Thoracic aorta (tissue), 2 donors: ENCODE results near the gene ATP8B1. TPM values are rescaled to one million over a fixed set of nuclear protein-coding genes. Genes with fewer than 3 reads are reported as not detected.

Experiments used
- ATAC-seq: fragments of 150-250 bp; one replicate; pipeline ENCODE4 v1.8.0; 2017; ENCODE audit warnings: low read depth; ENCODE audit not compliant: insufficient number of reproducible peaks, low FRiP score
- DNase-seq: peaks from one replicate; pipeline ENCODE4 v3.0.0-alpha.2; 2020; ENCODE audit warnings: low spot score
- H3K27ac ChIP-seq, 2 donors: fragments of 200-600 bp; sonication (generic); 1 replicate in 1 of 2; 2 replicates in 1 of 2; pipeline ENCODE4 v1.5.1; 2016; ENCODE audit warnings: mild to moderate bottlenecking in 2 of 2, moderate library complexity in 2 of 2
- H3K27me3 ChIP-seq: fragments of 200-600 bp; sonication (generic); replicated peaks from 2 replicates; pipeline ENCODE4 v1.6.0; 2016; ENCODE audit warnings: mild to moderate bottlenecking; ENCODE audit not compliant: insufficient read depth
- H3K36me3 ChIP-seq: fragments of 200-600 bp; sonication (generic); one replicate; pipeline ENCODE4 v1.5.1; 2016
- H3K4me1 ChIP-seq, 2 donors: fragments of 200-600 bp; sonication (generic); 1 replicate in 1 of 2; 2 replicates in 1 of 2; pipeline versions ENCODE4 v1.5.1 to v1.6.0; 2016; ENCODE audit warnings: low read depth in 2 of 2, mild to moderate bottlenecking in 1 of 2; ENCODE audit not compliant: control insufficient read depth in 1 of 2
- H3K4me3 ChIP-seq: fragments of 200-600 bp; sonication (generic); 2 replicates; pipeline ENCODE4 v1.5.1; 2016; ENCODE audit warnings: mild to moderate bottlenecking
- H3K9me3 ChIP-seq: fragments of 200-600 bp; sonication (generic); 2 replicates; pipeline ENCODE4 v1.5.1; 2016
- CTCF ChIP-seq: fragments of 200-600 bp; sonication (generic); IDR thresholded peaks from one replicate; pipeline ENCODE4 v1.5.1; 2019; ENCODE audit warnings: antibody characterized with exemption
- total RNA-seq, 2 donors: library from RNA; depleted of rRNA; stranded (reverse); fragments of >200 nt; gene quantifications; one replicate each; pipeline versions ENCODE4 v1.1.0 to v1.2.3, GENCODE V29; 2016

The ATP8B1 gene
- total RNA-seq, 2 donors from 2014 or later: 68.7 to 111 TPM

DNA sequence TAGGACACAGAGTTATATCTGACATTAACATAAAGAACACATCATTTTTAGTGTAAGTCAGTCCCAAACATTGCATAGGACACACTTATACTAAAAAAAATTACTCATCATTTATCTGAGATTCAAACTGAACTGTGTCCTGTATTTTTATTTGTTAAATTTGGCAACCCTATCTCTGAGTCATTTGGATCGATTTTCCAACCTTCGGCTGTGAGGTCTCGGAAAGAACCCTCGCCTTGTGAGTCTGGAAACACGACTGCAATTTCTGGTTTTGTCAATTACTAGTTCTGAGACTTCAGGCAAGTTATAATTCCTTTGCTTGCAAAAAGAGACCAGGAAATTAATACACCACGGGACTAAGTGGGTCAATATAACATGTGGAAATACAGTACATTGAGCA, 14.0 kb downstream of the ATP8B1 start:
- H3K4me3 ChIP-seq: peak overlapping the region; percentile 49
- TF ChIP-seq CTCF: no peak
- H3K27ac ChIP-seq: peak overlapping the region; percentile 87
- no peak for DNase-seq
- H3K27me3 ChIP-seq: no peaks in the 10 kb centered on the region
- H3K36me3 ChIP-seq: no peaks in the 10 kb centered on the region
- no peaks in the 10 kb centered on the region for H3K9me3 ChIP-seq
- no peak for ATAC-seq
- H3K4me1 ChIP-seq: peaks cover 51 to 99% of the 10 kb centered on the region in 2 donors

DNA sequence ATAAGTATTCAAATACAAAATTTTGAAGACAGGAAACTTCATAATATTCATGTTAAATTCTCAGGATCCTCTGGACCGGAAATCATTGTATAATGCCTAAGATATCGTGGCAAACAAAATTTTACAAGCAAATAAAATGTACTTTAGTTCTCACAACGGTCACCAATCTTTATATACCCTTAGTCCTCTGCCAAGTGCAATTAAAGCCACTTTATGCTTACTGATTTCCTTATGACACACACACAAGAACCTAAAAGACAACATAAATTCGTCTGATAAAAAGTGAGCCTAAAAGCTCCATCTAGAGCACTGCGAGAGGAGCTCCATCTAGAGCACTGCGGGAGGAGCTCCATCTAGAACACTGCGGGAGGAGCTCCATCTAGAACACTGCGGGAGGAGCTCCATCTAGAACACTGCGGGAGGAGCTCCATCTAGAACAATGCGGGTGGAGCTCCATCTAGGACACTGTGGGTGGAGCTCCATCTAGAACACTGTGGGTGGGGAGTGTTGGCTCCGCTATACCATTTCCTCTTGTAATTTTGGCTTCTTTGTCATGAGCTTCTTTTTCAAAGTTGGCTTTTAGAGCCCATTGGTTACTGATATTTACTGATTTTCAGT, 15.9 kb downstream of the ATP8B1 start:
- no peaks in the 10 kb centered on the region for H3K9me3 ChIP-seq
- peaks cover 51 to 95% of the 10 kb centered on the region in 2 donors for H3K4me1 ChIP-seq
- ATAC-seq (no peak), DNase-seq (no peak)
- H3K4me3 ChIP-seq: no peak overlapping the region
- no peak for TF ChIP-seq CTCF
- H3K27ac ChIP-seq: peak overlapping the region; percentile 87
- H3K36me3 ChIP-seq: no peaks in the 10 kb centered on the region
- H3K27me3 ChIP-seq: no peaks in the 10 kb centered on the region

- Histone ChIP-seq H3K4me3 (no peak overlapping the region), H3K4me1 (peaks cover 56 to 94% of the 10 kb centered on the region in 2 donors), H3K36me3 (no peaks in the 10 kb centered on the region), H3K9me3 (no peaks in the 10 kb centered on the region), H3K27ac (peak overlapping the region; percentile 87), H3K27me3 (no peaks in the 10 kb centered on the region)
- DNase-seq (no peak), ATAC-seq (no peak)
- no peak for TF ChIP-seq CTCF
These were observed 17.2 kb downstream of the ATP8B1 start for GRCh38 chr18:57785751-57786437.

DNA sequence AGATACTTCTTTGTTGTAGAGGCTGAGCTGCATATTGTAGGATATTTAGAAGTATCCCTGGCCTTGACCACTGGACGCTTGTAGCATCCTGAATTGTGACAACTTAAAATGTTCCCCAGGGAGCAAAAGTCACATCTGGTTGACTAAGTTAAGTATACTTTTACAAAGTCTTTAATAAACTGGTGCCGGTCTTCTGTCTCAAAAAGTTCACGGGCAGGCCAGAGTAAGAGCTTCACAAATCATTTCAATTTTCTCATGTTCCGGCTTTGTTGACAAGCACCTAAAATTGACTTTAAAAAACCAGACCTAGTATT, 18.4 kb downstream of the ATP8B1 start:
- Histone ChIP-seq H3K27ac (peak overlapping the region; percentile 87), H3K4me1 (peaks cover 64 to 94% of the 10 kb centered on the region in 2 donors)
- no peak for TF ChIP-seq CTCF

GRCh38 chr18:57784034-57784800, 18.9 kb downstream of the ATP8B1 start:
- H3K27me3 ChIP-seq: no peaks in the 10 kb centered on the region
- TF ChIP-seq CTCF: no peak
- H3K36me3 ChIP-seq: no peaks in the 10 kb centered on the region
- peak overlapping the region; percentile 4 for H3K4me3 ChIP-seq
- peak overlapping the region; percentile 87 for H3K27ac ChIP-seq
- H3K4me1 ChIP-seq: peaks cover 60 to 92% of the 10 kb centered on the region in 2 donors
- ATAC-seq: peak; percentile 29
- no peak for DNase-seq
- no peaks in the 10 kb centered on the region for H3K9me3 ChIP-seq

More for the DNA sequence above, 18.4 kb downstream of the ATP8B1 start:
- ATAC-seq: no peak
- no peaks in the 10 kb centered on the region for H3K36me3 ChIP-seq
- no peak overlapping the region for H3K4me3 ChIP-seq
- DNase-seq: no peak
- no peaks in the 10 kb centered on the region for H3K9me3 ChIP-seq
- H3K27me3 ChIP-seq: no peaks in the 10 kb centered on the region
